Kasumi-1 (cell line): ENCODE results near the gene IFITM10.
"Not testable (repeated sequence)": the region's sequence is repeated elsewhere in the genome, so short reads cannot be mapped to it uniquely, and the experiment has no call there.

Experiments used
- DNase-seq, 2 experiments: peaks; one replicate each; lab custom pipeline; 2025; lab: John Stamatoyannopoulos, UW

The IFITM10 gene

GRCh38 chr11:1690167-1691025, 60.0 kb downstream of the IFITM10 start:
- no peak for DNase-seq

- DNase-seq, result not testable (repeated sequence)
These were observed 60.9 kb downstream of the IFITM10 start for GRCh38 chr11:1689250-1690166.

GRCh38 chr11:1688336-1688947, 62.0 kb downstream of the IFITM10 start:
- DNase-seq, result not testable (repeated sequence)

GRCh38 chr11:1686220-1686619, 64.2 kb downstream of the IFITM10 start:
- DNase-seq, result not testable (repeated sequence)

GRCh38 chr11:1684886-1685874, 65.2 kb downstream of the IFITM10 start:
- DNase-seq, result not testable (repeated sequence)

GRCh38 chr11:1683904-1684572, 66.4 kb downstream of the IFITM10 start:
- not testable (repeated sequence) for DNase-seq

- not testable (repeated sequence) for DNase-seq
These were observed 67.2 kb downstream of the IFITM10 start for GRCh38 chr11:1683216-1683615.
